Panc1 (cell line): ENCODE measurements around the gene KAT2B.

Experiments
- POLR2AphosphoS5 ChIP-seq: IDR thresholded peaks from 2 replicates; pipeline ENCODE4 v1.6.1; 2012; ENCODE audit warnings: mild to moderate bottlenecking, low read depth, low read length, moderate library complexity
- TF ChIP-seq, protein P1 (sequence below): fragments of 450-650 bp; IDR thresholded peaks from 2 replicates; pipeline ENCODE4 v1.5.1; 2017; ENCODE audit warnings: mild to moderate bottlenecking

DNA sequence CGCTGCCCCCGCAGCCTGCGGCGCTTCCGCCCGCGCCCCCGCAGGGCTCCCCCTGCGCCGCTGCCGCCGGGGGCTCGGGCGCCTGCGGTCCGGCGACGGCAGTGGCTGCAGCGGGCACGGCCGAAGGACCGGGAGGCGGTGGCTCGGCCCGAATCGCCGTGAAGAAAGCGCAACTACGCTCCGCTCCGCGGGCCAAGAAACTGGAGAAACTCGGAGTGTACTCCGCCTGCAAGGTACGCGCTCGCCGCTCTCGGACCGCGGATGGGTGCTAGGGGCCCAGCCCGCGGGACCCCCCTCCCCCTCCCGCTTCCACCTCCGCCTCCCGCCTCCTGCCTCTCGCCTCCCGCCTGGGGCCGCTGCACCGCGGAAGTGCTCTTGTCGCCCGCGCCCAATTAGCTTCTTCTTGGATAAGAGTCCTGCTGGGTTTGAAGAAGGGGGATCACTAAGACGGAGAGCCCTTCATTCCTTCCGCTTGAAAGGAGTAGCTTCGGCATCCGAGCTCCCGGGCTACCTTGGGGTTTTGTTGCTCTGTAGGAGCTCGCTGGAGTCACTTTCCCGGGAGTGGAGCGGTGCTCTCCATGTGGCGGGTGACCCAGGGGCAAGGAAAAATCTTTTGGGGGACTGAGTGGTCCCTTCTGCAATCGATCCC, 426 bp downstream of the KAT2B start:
- TF ChIP-seq, protein P1, sequence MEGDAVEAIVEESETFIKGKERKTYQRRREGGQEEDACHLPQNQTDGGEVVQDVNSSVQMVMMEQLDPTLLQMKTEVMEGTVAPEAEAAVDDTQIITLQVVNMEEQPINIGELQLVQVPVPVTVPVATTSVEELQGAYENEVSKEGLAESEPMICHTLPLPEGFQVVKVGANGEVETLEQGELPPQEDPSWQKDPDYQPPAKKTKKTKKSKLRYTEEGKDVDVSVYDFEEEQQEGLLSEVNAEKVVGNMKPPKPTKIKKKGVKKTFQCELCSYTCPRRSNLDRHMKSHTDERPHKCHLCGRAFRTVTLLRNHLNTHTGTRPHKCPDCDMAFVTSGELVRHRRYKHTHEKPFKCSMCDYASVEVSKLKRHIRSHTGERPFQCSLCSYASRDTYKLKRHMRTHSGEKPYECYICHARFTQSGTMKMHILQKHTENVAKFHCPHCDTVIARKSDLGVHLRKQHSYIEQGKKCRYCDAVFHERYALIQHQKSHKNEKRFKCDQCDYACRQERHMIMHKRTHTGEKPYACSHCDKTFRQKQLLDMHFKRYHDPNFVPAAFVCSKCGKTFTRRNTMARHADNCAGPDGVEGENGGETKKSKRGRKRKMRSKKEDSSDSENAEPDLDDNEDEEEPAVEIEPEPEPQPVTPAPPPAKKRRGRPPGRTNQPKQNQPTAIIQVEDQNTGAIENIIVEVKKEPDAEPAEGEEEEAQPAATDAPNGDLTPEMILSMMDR, result 0 out of 2 replicates have a peak, but pooled peaks have one; percentile 18
- TF ChIP-seq POLR2AphosphoS5, result no peak
